Mucosa of rectum (tissue), 2 donors: ENCODE measurements around the gene CD40.

Source experiments
- H3K27ac ChIP-seq, 2 donors: one replicate each; pipeline ENCODE4 v1.7.0; 2013; ENCODE audit warnings: inconsistent platforms in 2 of 2, low read depth in 2 of 2, low read length in 2 of 2
- H3K27me3 ChIP-seq, 2 donors: one replicate each; pipeline ENCODE4 v1.7.0; 2013; ENCODE audit warnings: low read length in 2 of 2; ENCODE audit not compliant: control insufficient read depth in 2 of 2, insufficient read depth in 2 of 2
- H3K36me3 ChIP-seq, 2 donors: one replicate each; pipeline ENCODE4 v1.7.0; 2013; ENCODE audit warnings: low read length in 2 of 2; ENCODE audit not compliant: control insufficient read depth in 2 of 2, insufficient read depth in 2 of 2
- H3K4me1 ChIP-seq, 2 donors: one replicate each; pipeline ENCODE4 v1.7.0; 2013; ENCODE audit warnings: low read length in 2 of 2, mild to moderate bottlenecking in 1 of 2; ENCODE audit not compliant: control insufficient read depth in 2 of 2, insufficient read depth in 2 of 2
- H3K4me3 ChIP-seq, 2 donors: one replicate each; pipeline ENCODE4 v1.7.0; 2013; ENCODE audit warnings: low read length in 2 of 2
- H3K9ac ChIP-seq, 2 donors: one replicate each; pipeline ENCODE4 v1.7.0; 2013; ENCODE audit warnings: low read length in 2 of 2, low read depth in 1 of 2, mild to moderate bottlenecking in 1 of 2
- H3K9me3 ChIP-seq, 2 donors: one replicate each; pipeline ENCODE4 v1.7.0; 2013; ENCODE audit warnings: low read length in 2 of 2; ENCODE audit not compliant: control insufficient read depth in 2 of 2
- donor health status: healthy.
- donor health status: Normal muscosa, but diverticular disease.

CD40 gene

GRCh38 chr20:46171476-46171875 lies 53.4 kb downstream of the CD40 start:
- Histone ChIP-seq H3K9ac (no peak overlapping the region), H3K36me3 (no peaks in the 10 kb centered on the region), H3K27ac (no peak overlapping the region), H3K9me3 (no peaks in the 10 kb centered on the region), H3K27me3 (peaks cover 33 to 38% of the 10 kb centered on the region in 2 donors), H3K4me3 (no peak overlapping the region), H3K4me1 (no peaks in the 10 kb centered on the region)

- no peaks in the 10 kb centered on the region for H3K9me3 ChIP-seq
- H3K27me3 ChIP-seq = peaks cover 37 to 38% of the 10 kb centered on the region in 2 donors
- no peaks in the 10 kb centered on the region for H3K4me1 ChIP-seq
- H3K36me3 ChIP-seq = no peaks in the 10 kb centered on the region
- no peak overlapping the region for H3K4me3 ChIP-seq
- H3K27ac ChIP-seq = no peak overlapping the region
- no peak overlapping the region for H3K9ac ChIP-seq
These were observed 53.8 kb downstream of the CD40 start for GRCh38 chr20:46171909-46172308.

GRCh38 chr20:46172455-46172854 lies 54.3 kb downstream of the CD40 start:
- Histone ChIP-seq H3K27me3 (peaks cover 35 to 38% of the 10 kb centered on the region in 2 donors), H3K4me3 (no peak overlapping the region), H3K36me3 (no peaks in the 10 kb centered on the region), H3K9ac (no peak overlapping the region), H3K27ac (no peak overlapping the region), H3K9me3 (no peaks in the 10 kb centered on the region), H3K4me1 (no peaks in the 10 kb centered on the region)

- no peak overlapping the region for H3K4me3 ChIP-seq
- H3K4me1 ChIP-seq = no peaks in the 10 kb centered on the region
- H3K27ac ChIP-seq = no peak overlapping the region
- no peaks in the 10 kb centered on the region for H3K36me3 ChIP-seq
- H3K27me3 ChIP-seq = peaks cover 33 to 38% of the 10 kb centered on the region in 2 donors
- no peak overlapping the region for H3K9ac ChIP-seq
- no peaks in the 10 kb centered on the region for H3K9me3 ChIP-seq
These were observed 54.9 kb downstream of the CD40 start for GRCh38 chr20:46172961-46173536.

GRCh38 chr20:46173652-46174468 lies 55.7 kb downstream of the CD40 start:
- H3K4me1 ChIP-seq = no peaks in the 10 kb centered on the region
- H3K27me3 ChIP-seq = peaks cover 33 to 38% of the 10 kb centered on the region in 2 donors
- no peak overlapping the region for H3K27ac ChIP-seq
- H3K9ac ChIP-seq = no peak overlapping the region
- no peaks in the 10 kb centered on the region for H3K9me3 ChIP-seq
- no peaks in the 10 kb centered on the region for H3K36me3 ChIP-seq
- H3K4me3 ChIP-seq = no peak overlapping the region

GRCh38 chr20:46174469-46175126 lies 56.5 kb downstream of the CD40 start:
- no peaks in the 10 kb centered on the region for H3K4me1 ChIP-seq
- H3K36me3 ChIP-seq = no peaks in the 10 kb centered on the region
- no peak overlapping the region for H3K4me3 ChIP-seq
- H3K9me3 ChIP-seq = no peaks in the 10 kb centered on the region
- no peak overlapping the region for H3K9ac ChIP-seq
- H3K27me3 ChIP-seq = peaks cover 35 to 38% of the 10 kb centered on the region in 2 donors
- H3K27ac ChIP-seq = no peak overlapping the region

- Histone ChIP-seq H3K4me3 (no peak overlapping the region), H3K9me3 (no peaks in the 10 kb centered on the region)
These were observed 57.0 kb downstream of the CD40 start for GRCh38 chr20:46175127-46175494.

GRCh38 chr20:46176739-46177378 lies 58.7 kb downstream of the CD40 start:
- Histone ChIP-seq H3K4me3 (no peak overlapping the region), H3K27me3 (peaks cover 41 to 42% of the 10 kb centered on the region in 2 donors)

More at GRCh38 chr20:46175127-46175494, 57.0 kb downstream of the CD40 start:
- H3K27ac ChIP-seq = no peak overlapping the region
- H3K27me3 ChIP-seq = peaks cover 39 to 41% of the 10 kb centered on the region in 2 donors
- no peak overlapping the region for H3K9ac ChIP-seq
- H3K4me1 ChIP-seq = no peaks in the 10 kb centered on the region
- no peaks in the 10 kb centered on the region for H3K36me3 ChIP-seq

GRCh38 chr20:46177768-46178167 lies 59.7 kb downstream of the CD40 start:
- peaks cover 33 to 36% of the 10 kb centered on the region in 2 donors for H3K27me3 ChIP-seq
- H3K27ac ChIP-seq = no peak overlapping the region
- no peaks in the 10 kb centered on the region for H3K36me3 ChIP-seq
- H3K9me3 ChIP-seq = no peaks in the 10 kb centered on the region
- H3K9ac ChIP-seq = no peak overlapping the region
- no peaks in the 10 kb centered on the region for H3K4me1 ChIP-seq
- H3K4me3 ChIP-seq = no peak overlapping the region

More at GRCh38 chr20:46176739-46177378, 58.7 kb downstream of the CD40 start:
- Histone ChIP-seq H3K4me1 (no peaks in the 10 kb centered on the region), H3K9me3 (no peaks in the 10 kb centered on the region), H3K9ac (no peak overlapping the region), H3K36me3 (no peaks in the 10 kb centered on the region), H3K27ac (no peak overlapping the region)

GRCh38 chr20:46178891-46179290 lies 60.8 kb downstream of the CD40 start:
- Histone ChIP-seq H3K4me1 (no peaks in the 10 kb centered on the region), H3K27ac (no peak overlapping the region), H3K27me3 (peaks cover 22 to 25% of the 10 kb centered on the region in 2 donors), H3K4me3 (no peak overlapping the region), H3K36me3 (no peaks in the 10 kb centered on the region), H3K9ac (no peak overlapping the region), H3K9me3 (no peaks in the 10 kb centered on the region)
